Measurements from ENCODE around the gene PIWIL1. TPM values are rescaled to one million over a fixed set of nuclear protein-coding genes. Genes with fewer than 3 reads are reported as not detected.

Gene PIWIL1
- not detected for total RNA-seq

DNA sequence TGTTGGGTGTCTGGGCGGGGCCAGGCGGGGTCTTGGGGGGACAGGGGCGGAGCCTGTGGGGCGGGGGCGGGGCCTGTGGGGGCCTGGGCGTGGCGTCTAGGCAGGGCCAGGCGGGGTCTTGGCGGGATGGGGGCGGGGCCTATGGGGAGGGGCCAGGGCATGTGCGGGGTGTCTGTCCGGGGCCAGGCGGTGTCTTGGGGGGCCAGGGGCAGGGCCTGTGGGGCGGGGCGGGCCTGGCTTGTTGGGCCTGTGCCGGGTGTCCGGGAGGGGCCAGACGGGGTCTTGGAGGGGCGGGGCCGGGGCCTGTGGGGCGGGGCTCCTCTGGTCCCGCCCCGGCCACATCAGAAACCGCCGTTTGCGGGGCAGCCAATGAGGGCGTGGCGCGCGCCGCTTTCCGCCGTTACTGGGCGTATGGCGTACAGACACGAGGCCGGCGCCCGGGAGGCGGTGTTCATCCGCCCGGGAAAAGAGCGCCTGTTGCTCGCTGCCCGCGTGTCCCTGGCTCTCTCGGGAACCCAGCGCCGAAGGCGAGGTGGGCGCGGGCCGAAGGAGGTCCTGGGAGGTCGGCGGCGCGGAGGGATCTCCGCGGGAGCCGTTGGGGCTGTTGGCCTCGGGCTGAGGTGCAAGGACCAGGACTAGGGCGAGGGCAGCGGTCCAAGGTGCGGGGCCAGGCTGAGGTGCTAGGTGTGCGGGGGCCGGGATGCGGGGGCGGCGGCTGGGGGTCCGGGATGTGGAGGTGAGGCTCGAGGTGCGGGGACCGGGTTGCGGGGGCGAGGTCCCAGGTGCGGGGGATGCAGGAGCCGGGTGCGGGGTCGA, at the start of gene PIWIL1:
TSS of gene PIWIL1 (plus strand) at position 400 of the 816 bp plus-strand sequence. CDS start 4,705 bp downstream, outside the sequence.
- no peak within 1 kb of the TSS for H3K4me3 Mint-ChIP-seq
- ATAC-seq, result no peak
- CTCF ChIA-PET, result no interaction called here

DNA sequence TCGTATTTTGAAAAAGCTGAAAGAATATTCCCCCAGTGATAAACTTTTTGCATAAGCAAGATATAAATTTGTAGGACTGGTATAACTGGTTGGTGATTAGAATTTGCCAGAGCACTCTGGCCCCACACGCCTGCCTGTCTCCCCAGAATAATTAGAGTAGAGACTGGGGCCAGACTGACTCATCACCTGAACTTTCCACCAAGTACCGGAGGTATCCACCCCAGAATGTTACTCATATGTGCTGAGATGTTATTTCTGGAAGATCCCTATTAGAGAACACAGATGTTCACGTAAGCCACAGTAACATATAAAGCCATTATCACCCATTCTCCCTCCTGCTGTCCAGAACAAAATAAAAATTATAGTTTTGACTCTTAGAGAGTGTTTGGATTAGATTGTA, 49.5 kb upstream of the PIWIL1 start:
- Mint-ChIP-seq H3K27ac (no peak overlapping the region), H3K36me3 (no peaks in the 10 kb centered on the region), H3K27me3 (no peaks in the 10 kb centered on the region), H3K4me1 (no peaks in the 10 kb centered on the region), H3K4me3 (no peak overlapping the region), H3K9me3 (ENCODE audit: low read depth) (peaks cover 6% of the 10 kb centered on the region)
- CTCF ChIA-PET, result no interaction called here
- ATAC-seq (no peak), DNase-seq (no peak)

More for the DNA sequence above, at the start of gene PIWIL1:
- no peak within 1 kb of the TSS for H3K27ac Mint-ChIP-seq
- no peaks in the 10 kb centered on the region for H3K9me3 Mint-ChIP-seq (ENCODE audit: low read depth)
- no peak for DNase-seq
- H3K36me3 Mint-ChIP-seq, result no peaks in the 10 kb centered on the region
- peaks cover 16% of the 10 kb centered on the region for H3K27me3 Mint-ChIP-seq
- no peaks in the 10 kb centered on the region for H3K4me1 Mint-ChIP-seq

DNA sequence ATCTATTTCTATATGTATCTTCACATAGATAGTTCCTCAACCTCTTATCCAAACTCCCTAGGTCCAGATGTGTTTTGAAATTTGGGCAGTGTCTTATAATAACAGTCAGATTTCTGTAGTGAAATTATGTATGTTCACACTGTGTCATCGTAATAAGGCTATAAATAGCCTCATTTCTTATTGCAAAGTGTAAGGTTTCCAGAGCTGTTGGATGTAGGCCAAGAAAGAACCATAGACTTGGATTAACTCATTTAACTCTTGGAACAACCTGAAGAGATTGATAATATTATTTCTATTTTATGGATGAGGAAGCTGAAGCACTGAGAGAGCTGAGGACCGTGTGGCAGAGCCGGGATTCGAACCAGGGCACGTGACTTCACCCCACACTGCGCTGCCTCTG, 49.0 kb upstream of the PIWIL1 start:
- Mint-ChIP-seq H3K27ac (no peak overlapping the region), H3K4me1 (no peaks in the 10 kb centered on the region), H3K27me3 (no peaks in the 10 kb centered on the region), H3K9me3 (ENCODE audit: low read depth) (peaks cover 6% of the 10 kb centered on the region), H3K36me3 (no peaks in the 10 kb centered on the region), H3K4me3 (no peak overlapping the region)
- DNase-seq (no peak), ATAC-seq (no peak)
- CTCF ChIA-PET, result no interaction called here

DNA sequence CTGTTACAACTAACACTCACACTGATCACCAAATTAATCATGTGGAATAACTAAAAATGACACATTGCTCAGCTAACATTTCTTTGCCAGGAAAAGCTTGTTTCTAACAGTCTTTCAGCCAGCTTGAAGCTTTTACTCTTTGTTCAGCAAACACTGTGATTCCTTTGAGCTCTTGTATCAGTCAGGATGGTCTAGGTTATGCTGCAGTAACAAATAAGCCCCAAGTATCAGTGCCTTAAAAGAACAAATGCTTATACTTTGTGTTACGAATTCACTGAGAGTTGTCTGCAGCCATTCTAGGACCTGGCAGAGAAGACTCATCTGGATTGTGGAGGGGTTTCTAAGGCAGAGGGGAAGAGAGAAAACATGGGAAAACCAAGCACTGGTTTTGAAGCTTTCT, 47.6 kb upstream of the PIWIL1 start:
- H3K27me3 Mint-ChIP-seq, result no peaks in the 10 kb centered on the region
- H3K9me3 Mint-ChIP-seq (ENCODE audit: low read depth), result peaks cover 3% of the 10 kb centered on the region
- H3K36me3 Mint-ChIP-seq, result no peaks in the 10 kb centered on the region
- H3K27ac Mint-ChIP-seq, result no peak overlapping the region
- no peak for DNase-seq
- CTCF ChIA-PET, result no interaction called here
- no peaks in the 10 kb centered on the region for H3K4me1 Mint-ChIP-seq
- H3K4me3 Mint-ChIP-seq, result no peak overlapping the region
- no peak for ATAC-seq

DNA sequence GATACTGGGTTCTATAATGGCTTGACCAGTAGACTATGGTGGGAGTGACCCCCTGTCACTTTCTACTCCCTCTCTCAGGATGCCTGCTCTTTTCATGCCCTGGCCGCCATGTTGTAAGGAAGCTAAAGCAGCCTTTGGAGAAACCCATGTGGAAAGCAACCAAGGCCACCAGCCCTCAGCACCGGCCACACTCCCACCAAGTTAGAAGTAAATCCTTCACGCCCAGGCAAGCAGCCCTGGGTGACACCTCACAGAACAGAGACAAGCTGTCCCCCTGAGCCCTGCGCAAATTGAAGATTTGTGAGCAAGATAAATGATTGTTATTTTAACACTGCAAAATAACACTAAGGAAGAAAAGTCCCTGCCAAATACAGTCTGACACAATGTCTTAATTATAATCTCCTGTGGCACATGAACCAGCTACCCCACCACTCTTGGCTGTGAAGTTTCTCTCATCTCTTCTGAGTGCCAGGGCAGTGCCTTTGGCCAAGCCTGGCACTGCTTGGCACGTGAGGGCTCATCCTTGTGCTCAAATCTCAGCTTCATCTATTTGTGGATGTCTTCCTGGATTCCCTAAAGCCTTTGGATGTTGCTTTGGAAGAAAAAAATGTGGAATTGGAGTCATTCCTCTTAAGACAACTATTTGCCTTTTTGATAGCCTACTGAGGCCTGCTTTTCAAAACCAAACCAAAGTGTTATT, 39.2 kb upstream of the PIWIL1 start:
- Mint-ChIP-seq H3K36me3 (no peaks in the 10 kb centered on the region), H3K9me3 (ENCODE audit: low read depth) (peaks cover 11% of the 10 kb centered on the region), H3K27ac (no peak overlapping the region), H3K4me1 (no peaks in the 10 kb centered on the region), H3K27me3 (no peaks in the 10 kb centered on the region), H3K4me3 (no peak overlapping the region)
- CTCF ChIA-PET, result no interaction called here
- DNase-seq, result no peak
- no peak for ATAC-seq

DNA sequence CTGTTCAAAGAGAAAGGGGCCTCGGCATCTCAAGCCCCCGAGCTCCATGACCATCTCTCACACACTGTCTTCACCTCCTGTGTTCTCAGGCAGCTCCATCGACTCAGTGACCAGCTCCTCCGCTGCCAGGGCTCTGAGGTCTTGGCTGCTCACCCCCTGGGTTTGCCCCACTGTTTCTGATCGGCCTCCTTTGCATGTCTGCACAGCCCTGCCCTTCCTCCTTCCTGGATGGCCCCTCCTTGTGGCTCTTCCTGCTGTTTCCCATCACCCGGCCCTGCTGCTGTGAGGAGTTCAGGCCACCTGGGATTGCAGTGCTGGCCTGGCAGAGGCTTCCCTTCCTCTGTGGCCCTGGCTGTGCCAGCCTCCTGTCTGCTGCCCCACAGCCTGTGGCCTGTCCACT, 38.1 kb upstream of the PIWIL1 start:
- Mint-ChIP-seq H3K27ac (no peak overlapping the region), H3K27me3 (no peaks in the 10 kb centered on the region), H3K4me1 (no peaks in the 10 kb centered on the region), H3K36me3 (no peaks in the 10 kb centered on the region), H3K9me3 (ENCODE audit: low read depth) (peaks cover 11% of the 10 kb centered on the region), H3K4me3 (no peak overlapping the region)
- CTCF ChIA-PET, result no interaction called here
- ATAC-seq (no peak), DNase-seq (no peak)

DNA sequence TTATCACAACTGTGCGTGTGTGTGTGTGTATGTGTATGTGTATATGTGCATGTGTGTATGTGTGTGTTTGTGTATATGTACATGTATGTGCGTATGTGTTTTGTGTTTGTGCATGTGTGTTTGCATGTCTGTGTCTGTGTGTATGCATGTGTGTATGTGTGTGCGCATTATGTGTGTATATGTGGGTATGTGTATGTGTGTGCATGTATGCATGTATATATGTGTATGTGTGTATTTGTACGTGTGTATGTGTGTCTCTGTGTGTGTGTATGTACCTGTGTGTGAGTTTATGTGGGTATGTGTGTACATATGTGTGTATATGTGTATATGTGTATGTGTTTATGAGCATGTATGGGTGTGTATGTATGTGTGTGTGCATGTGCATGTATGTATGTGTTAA, 37.6 kb upstream of the PIWIL1 start:
- no peak overlapping the region for H3K4me3 Mint-ChIP-seq
- H3K27ac Mint-ChIP-seq, result no peak overlapping the region
- peaks cover 11% of the 10 kb centered on the region for H3K9me3 Mint-ChIP-seq (ENCODE audit: low read depth)
- CTCF ChIA-PET, result no interaction called here
- ATAC-seq (no peak), DNase-seq (no peak)
- no peaks in the 10 kb centered on the region for H3K4me1 Mint-ChIP-seq
- no peaks in the 10 kb centered on the region for H3K36me3 Mint-ChIP-seq
- H3K27me3 Mint-ChIP-seq, result no peaks in the 10 kb centered on the region

DNA sequence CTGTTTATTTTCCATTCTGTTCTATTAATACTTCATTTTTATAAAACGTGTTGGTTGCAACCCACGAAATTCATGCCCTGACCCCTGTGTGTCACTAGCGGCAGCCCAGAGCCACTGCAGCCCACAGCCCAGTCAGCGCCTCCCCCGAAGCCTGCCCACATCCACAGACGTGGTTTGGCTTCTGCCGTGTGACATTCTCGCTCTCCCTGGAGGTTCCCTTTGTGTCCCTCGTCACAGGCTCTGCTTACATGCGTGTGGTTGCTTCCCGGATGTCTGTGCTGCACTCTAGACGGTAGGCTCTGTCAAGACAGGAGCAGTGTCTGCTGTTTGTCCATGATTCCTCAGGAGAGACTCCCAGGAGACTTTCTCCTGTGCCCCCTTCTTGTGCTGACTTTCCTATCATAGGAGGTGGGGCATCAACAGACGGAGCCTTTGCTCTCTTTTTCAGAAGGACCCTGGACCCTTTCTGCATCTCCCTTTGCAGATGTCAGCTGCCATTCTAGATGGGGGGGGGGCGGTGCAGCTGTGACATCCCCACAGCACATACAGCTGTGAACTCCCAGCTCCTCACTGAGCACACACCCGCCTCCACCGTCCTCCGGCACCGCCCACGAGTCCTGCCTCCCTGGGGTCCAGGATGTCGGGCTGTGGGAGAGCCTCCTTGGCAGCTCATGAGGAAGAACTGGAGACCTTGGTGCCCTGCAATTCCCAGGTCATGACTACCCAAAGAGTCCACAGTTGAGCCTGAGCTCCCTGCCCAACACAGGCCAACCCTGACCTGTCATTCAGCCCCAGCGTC, 36.8 kb upstream of the PIWIL1 start:
- no peak overlapping the region for H3K27ac Mint-ChIP-seq
- no peaks in the 10 kb centered on the region for H3K27me3 Mint-ChIP-seq
- H3K36me3 Mint-ChIP-seq, result no peaks in the 10 kb centered on the region
- CTCF ChIA-PET, result no interaction called here
- ATAC-seq (no peak), DNase-seq (no peak)
- H3K9me3 Mint-ChIP-seq (ENCODE audit: low read depth), result peaks cover 11% of the 10 kb centered on the region
- no peak overlapping the region for H3K4me3 Mint-ChIP-seq
- no peaks in the 10 kb centered on the region for H3K4me1 Mint-ChIP-seq

DNA sequence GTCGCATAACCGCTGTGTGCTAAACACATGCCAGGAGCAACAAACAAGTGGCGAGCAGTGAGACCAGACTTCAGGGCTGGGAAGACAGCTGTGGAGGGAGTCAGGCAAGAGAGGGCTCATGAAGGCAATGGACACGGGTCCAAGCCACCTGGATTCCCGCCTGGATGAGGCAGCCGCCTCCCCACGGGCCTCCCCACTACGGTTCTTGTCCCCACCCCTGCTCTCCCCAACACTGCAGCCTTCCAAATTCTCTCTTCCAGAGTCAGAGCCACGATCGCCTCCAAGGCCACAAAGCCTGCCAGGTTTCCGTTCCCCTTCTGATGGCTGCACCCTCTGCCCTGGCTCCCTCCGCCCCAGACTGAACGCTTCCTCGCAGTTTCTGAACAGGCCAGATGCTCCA, 36.1 kb upstream of the PIWIL1 start:
- CTCF ChIA-PET, result no interaction called here
- ATAC-seq (no peak), DNase-seq (no peak)
- Mint-ChIP-seq H3K27me3 (no peaks in the 10 kb centered on the region), H3K4me3 (no peak overlapping the region), H3K9me3 (ENCODE audit: low read depth) (peaks cover 11% of the 10 kb centered on the region), H3K36me3 (no peaks in the 10 kb centered on the region), H3K27ac (no peak overlapping the region), H3K4me1 (no peaks in the 10 kb centered on the region)

DNA sequence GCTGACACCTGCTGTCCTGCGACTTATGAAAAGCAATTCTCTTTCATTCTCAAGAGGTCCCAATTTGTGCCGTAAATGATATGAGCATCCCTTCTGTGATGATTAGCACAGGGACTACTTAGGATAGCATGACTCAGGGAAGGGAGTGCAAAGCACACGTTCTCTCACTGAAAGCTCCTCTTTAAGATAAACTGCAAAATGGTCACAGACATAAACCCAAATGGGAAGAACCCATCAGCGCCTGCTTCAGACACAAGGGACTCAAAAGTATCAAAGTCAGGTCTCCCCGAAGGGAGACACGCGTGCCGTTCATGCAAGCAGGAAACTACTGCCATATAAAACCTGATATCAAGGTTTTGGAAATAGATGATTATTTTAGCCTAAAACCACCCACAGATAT, 33.9 kb upstream of the PIWIL1 start:
- Mint-ChIP-seq H3K4me1 (no peaks in the 10 kb centered on the region), H3K27ac (no peak overlapping the region), H3K36me3 (no peaks in the 10 kb centered on the region), H3K9me3 (ENCODE audit: low read depth) (peaks cover 11% of the 10 kb centered on the region), H3K4me3 (no peak overlapping the region), H3K27me3 (no peaks in the 10 kb centered on the region)
- DNase-seq, result no peak
- no peak for ATAC-seq
- CTCF ChIA-PET, result no interaction called here

DNA sequence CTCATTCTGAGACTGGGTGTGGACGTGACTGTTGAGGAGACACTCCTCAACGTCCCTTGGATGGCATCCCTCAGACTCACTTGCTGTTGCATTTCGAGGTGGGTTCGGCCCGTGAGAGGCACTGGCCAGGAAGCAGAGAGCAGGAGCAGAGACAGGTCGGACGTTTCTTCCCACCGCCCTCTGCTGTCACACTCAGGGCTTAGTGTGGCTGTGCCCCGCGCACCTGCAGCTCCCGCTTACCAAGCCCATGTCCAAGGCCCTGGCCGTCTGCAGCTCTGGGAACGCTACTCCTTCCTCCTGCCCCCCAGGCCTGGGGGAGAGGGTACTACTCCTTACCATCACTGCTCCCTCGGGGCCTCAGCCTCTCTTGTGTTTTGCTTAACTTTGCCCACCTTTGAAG, 29.8 kb upstream of the PIWIL1 start:
- H3K9me3 Mint-ChIP-seq (ENCODE audit: low read depth), result no peaks in the 10 kb centered on the region
- DNase-seq, result no peak
- no peaks in the 10 kb centered on the region for H3K36me3 Mint-ChIP-seq
- no peak for ATAC-seq
- no peak overlapping the region for H3K27ac Mint-ChIP-seq
- H3K4me1 Mint-ChIP-seq, result no peaks in the 10 kb centered on the region
- H3K27me3 Mint-ChIP-seq, result no peaks in the 10 kb centered on the region
- CTCF ChIA-PET, result no interaction called here
- H3K4me3 Mint-ChIP-seq, result no peak overlapping the region

DNA sequence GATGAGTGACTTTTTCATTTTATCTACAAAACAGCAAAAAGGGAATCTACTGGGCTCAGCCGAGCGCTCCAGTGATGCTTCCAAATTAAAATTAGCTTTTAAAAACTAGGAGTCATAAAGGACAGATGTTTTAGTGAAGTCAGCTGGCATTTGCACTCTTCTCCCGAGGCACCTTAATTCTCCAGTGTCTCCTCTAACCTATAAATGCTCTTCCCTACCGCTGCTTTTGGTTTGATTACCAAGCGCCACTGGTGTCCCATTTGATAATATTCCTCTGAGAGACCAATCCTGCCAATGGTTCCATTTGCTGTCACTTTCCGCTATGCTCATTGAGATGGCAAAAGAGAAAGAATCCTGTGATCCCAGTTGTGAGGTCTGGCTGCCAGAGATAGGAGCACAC, 29.3 kb upstream of the PIWIL1 start:
- no peaks in the 10 kb centered on the region for H3K36me3 Mint-ChIP-seq
- DNase-seq, result no peak
- CTCF ChIA-PET, result no interaction called here
- no peak for ATAC-seq
- H3K4me3 Mint-ChIP-seq, result no peak overlapping the region
- no peaks in the 10 kb centered on the region for H3K27me3 Mint-ChIP-seq
- no peaks in the 10 kb centered on the region for H3K9me3 Mint-ChIP-seq (ENCODE audit: low read depth)
- no peaks in the 10 kb centered on the region for H3K4me1 Mint-ChIP-seq
- H3K27ac Mint-ChIP-seq, result no peak overlapping the region

DNA sequence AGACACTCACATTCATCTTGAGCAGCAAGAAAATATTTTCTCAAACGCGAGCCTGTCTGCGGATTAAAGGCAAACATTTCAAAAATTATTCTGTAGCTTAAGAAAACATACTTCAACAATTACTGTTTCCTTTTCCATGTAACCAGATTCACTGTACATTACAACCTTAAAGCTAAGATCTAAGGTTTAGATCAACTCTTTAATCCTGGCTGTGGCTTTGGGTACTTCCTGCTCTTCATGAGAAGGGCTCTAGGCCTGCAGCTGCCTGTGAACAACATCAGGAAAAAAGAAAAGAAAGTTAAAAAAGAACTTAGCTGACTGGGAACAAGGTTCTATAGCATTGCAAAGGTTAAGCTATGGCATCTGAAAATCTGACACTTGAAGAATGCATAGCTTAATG, 21.4 kb upstream of the PIWIL1 start:
- Mint-ChIP-seq H3K9me3 (ENCODE audit: low read depth) (peaks cover 2% of the 10 kb centered on the region), H3K4me1 (no peaks in the 10 kb centered on the region), H3K27me3 (no peaks in the 10 kb centered on the region), H3K27ac (no peak overlapping the region), H3K4me3 (no peak overlapping the region), H3K36me3 (no peaks in the 10 kb centered on the region)
- DNase-seq (no peak), ATAC-seq (no peak)
- CTCF ChIA-PET, result no interaction called here

DNA sequence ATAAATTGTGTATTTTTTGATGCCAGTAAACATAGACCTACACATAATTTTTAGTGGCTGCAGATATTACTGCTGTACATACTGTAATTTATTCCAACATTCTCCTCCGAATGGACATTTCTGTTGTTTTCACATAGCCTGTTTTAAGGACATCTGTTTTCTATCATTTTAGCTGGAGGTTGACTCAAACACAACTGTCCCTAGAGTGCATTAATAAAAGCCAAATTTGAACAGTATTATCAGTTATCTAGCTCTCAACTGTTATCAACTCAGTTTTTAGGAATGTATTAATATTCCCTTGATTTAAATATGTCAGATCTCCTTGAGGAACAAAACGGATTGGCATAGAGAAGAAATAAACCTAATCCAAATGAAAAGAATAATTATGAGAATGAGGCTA, 17.2 kb upstream of the PIWIL1 start:
- H3K27ac Mint-ChIP-seq, result no peak overlapping the region
- ATAC-seq, result no peak
- H3K9me3 Mint-ChIP-seq (ENCODE audit: low read depth), result peaks cover 2% of the 10 kb centered on the region
- no peak for DNase-seq
- no peaks in the 10 kb centered on the region for H3K4me1 Mint-ChIP-seq
- peaks cover 3% of the 10 kb centered on the region for H3K27me3 Mint-ChIP-seq
- H3K36me3 Mint-ChIP-seq, result no peaks in the 10 kb centered on the region
- CTCF ChIA-PET, result no interaction called here
- no peak overlapping the region for H3K4me3 Mint-ChIP-seq

Measured in activated CD8-positive, alpha-beta memory T cell treated with anti-CD3 and anti-CD28 coated beads, Interleukin-2, amount 10 ng/mL, durations not matched to agents 7 days and 5 days (primary cell).